Left colon (tissue), 2 donors: ENCODE results near the gene SEMA3B. TPM values are rescaled to one million over a fixed set of nuclear protein-coding genes. Genes with fewer than 3 reads are reported as not detected.
A peak's percentile ranks its signal among the peaks of the same experiment; 100 is the strongest.
"Not testable (repeated sequence)": the region's sequence is repeated elsewhere in the genome, so short reads cannot be mapped to it uniquely, and the experiment has no call there.

Experiments
- ATAC-seq: fragments of 200-7000 bp; cut with Tn5 transposase; one replicate; pipeline ENCODE4 v1.9.1; 2020; ENCODE audit warnings: mild to moderate bottlenecking, moderate library complexity
- DNase-seq, 2 donors: peaks; one replicate each; pipeline ENCODE4 v3.0.0-alpha.2; 2020
- intact Hi-C, 2 donors: fragments of 100-400 bp; cut with DNase I in 1 of 2; cut with micrococcal nuclease in 1 of 2; formaldehyde crosslinking; loops; one replicate each; pipeline versions ENCODE4 v1.11.2 to v1.14.0; 2022; cut with DNase I, micrococcal nuclease
- long read RNA-seq: library from polyadenylated mRNA; unstranded; transcript quantifications from one replicate; pipeline ENCODE4 v2.0.0, GENCODE V29; 2021
- total RNA-seq, 2 donors: library from RNA; stranded (reverse); fragmentation: NEBNext Ultra II Directional; extraction: Animal tissue kit (Norgen Biotek cat#: 25700); gene quantifications; one replicate each; pipeline ENCODE4 v1.2.1, GENCODE V29; 2021
- donor health status: DM: no; HTN: no; CAD: no.
- donor health status: DM: yes; HTN: yes; CAD: no.

Gene SEMA3B
- total RNA-seq, result 100 to 1,000 TPM in 1 of 2 donors, 10 to 100 TPM in 1; 56.8 to 116 TPM
- long read RNA-seq, transcript SEMA3B-204 (17 exons, 2,755 nt), result major isoform, 41 of 167 reads
- long read RNA-seq, transcript SEMA3B-213 (18 exons, 2,925 nt), result minor isoform, 5 of 167 reads
- long read RNA-seq, transcript SEMA3B-212 (17 exons, 2,958 nt), result major isoform, 41 of 167 reads
- long read RNA-seq, partial matches to known transcripts, result 57 of 167 reads
- long read RNA-seq, other reads (novel, unspliced or antisense), result 20 of 167 reads

GRCh38 chr3:50268703-50269451, at the start of gene SEMA3B:
TSS of gene SEMA3B (plus strand) at chr3:50269147. CDS start at chr3:50269241, 94 bp downstream.
- ATAC-seq (peak; percentile 72), DNase-seq (peak; percentile 87 to 91)
- intact Hi-C loops, result no loop called here

GRCh38 chr3:50219285-50219684, 49.7 kb upstream of the SEMA3B start:
- intact Hi-C loops, result no loop called here
- ATAC-seq, result no peak
- DNase-seq, result no peak

GRCh38 chr3:50220109-50220508, 48.8 kb upstream of the SEMA3B start:
- intact Hi-C loops, result no loop called here
- DNase-seq, result no peak
- no peak for ATAC-seq

- DNase-seq, result no peak
- ATAC-seq, result no peak
- intact Hi-C loops, result no loop called here
These were observed 47.9 kb upstream of the SEMA3B start for GRCh38 chr3:50221051-50221410.

GRCh38 chr3:50221411-50222168, 47.4 kb upstream of the SEMA3B start:
- ATAC-seq, result no peak
- no peak for DNase-seq
- intact Hi-C loops, result no loop called here

GRCh38 chr3:50222169-50222528, 46.8 kb upstream of the SEMA3B start:
- DNase-seq, result no peak
- ATAC-seq, result no peak
- intact Hi-C loops, result no loop called here

GRCh38 chr3:50224639-50225038, 44.3 kb upstream of the SEMA3B start:
- intact Hi-C loops, result no loop called here
- no peak for ATAC-seq

GRCh38 chr3:50226888-50227389, 42.0 kb upstream of the SEMA3B start:
- DNase-seq (no peak), ATAC-seq (peak; percentile 30)
- intact Hi-C loops, result loop anchor here in 1 of 2 donors (2.0 kb wide), 1 partner anchor 46 kb away; no protein-coding TSS in a partner anchor

More at GRCh38 chr3:50224639-50225038, 44.3 kb upstream of the SEMA3B start:
- DNase-seq, result no peak

GRCh38 chr3:50227390-50228183, 41.4 kb upstream of the SEMA3B start:
- intact Hi-C loops, result loop anchor here in 1 of 2 donors (2.0 kb wide), 1 partner anchor 45 kb away; no protein-coding TSS in a partner anchor
- peak; percentile 89 for ATAC-seq
- peak; percentile 94 for DNase-seq

- intact Hi-C loops, ATAC-seq, DNase-seq: not testable (repeated sequence)
These were observed 40.7 kb upstream of the SEMA3B start for GRCh38 chr3:50228184-50228763.

GRCh38 chr3:50229490-50229889, 39.5 kb upstream of the SEMA3B start:
- intact Hi-C loops, result no loop called here
- no peak for ATAC-seq

GRCh38 chr3:50230104-50230793, 38.7 kb upstream of the SEMA3B start:
- no peak for ATAC-seq
- intact Hi-C loops, result no loop called here

More at GRCh38 chr3:50229490-50229889, 39.5 kb upstream of the SEMA3B start:
- DNase-seq, result no peak

GRCh38 chr3:50230794-50231125, 38.2 kb upstream of the SEMA3B start:
- intact Hi-C loops, result no loop called here
- DNase-seq (no peak), ATAC-seq (no peak)

More at GRCh38 chr3:50230104-50230793, 38.7 kb upstream of the SEMA3B start:
- DNase-seq, result no peak

GRCh38 chr3:50231581-50231980, 37.4 kb upstream of the SEMA3B start:
- no peak for DNase-seq
- ATAC-seq, result no peak
- intact Hi-C loops, result no loop called here

- intact Hi-C loops, result no loop called here
- no peak for ATAC-seq
- no peak for DNase-seq
These were observed 36.6 kb upstream of the SEMA3B start for GRCh38 chr3:50232303-50232702.

GRCh38 chr3:50233176-50233575, 35.8 kb upstream of the SEMA3B start:
- ATAC-seq (no peak), DNase-seq (no peak)
- intact Hi-C loops, result no loop called here

- peak; percentile 98 to 99 for DNase-seq
- intact Hi-C loops, result no loop called here
- peak; percentile 87 for ATAC-seq
These were observed 33.0 kb upstream of the SEMA3B start, which contains the start of gene GNAI2 for GRCh38 chr3:50235716-50236483. TSS of gene GNAI2 (plus strand) at chr3:50236204. CDS start at chr3:50236336, 132 bp downstream.
